ENCODE results near the gene TSPAN17.

TSPAN17 gene

GRCh38 chr5:176642675-176643490 lies 4.4 kb upstream of the TSPAN17 start:
- TF ChIP-seq SIN3A (IDR thresholded peaks at IDR 0.05; ENCODE audit: borderline replicate concordance, insufficient read depth, low read length), result no peak
- no peak for TF ChIP-seq REST (IDR thresholded peaks at IDR 0.05; ENCODE audit: insufficient read depth in 1 of 2, low read depth in 2 of 2, low read length in 2 of 2)
- no peak for TF ChIP-seq POLR2AphosphoS5 (IDR thresholded peaks at IDR 0.05; ENCODE audit: low read depth, low read length)
- no peak for TF ChIP-seq FOXP2 (optimal IDR thresholded peaks at IDR 0.05; ENCODE audit: borderline replicate concordance, extremely low read depth, extremely low read length, insufficient read depth)
- TF ChIP-seq TAF1 (IDR thresholded peaks at IDR 0.05; ENCODE audit: borderline replicate concordance, insufficient read depth, low read length), result no peak

- TF ChIP-seq REST (IDR thresholded peaks at IDR 0.05; ENCODE audit: insufficient read depth in 1 of 2, low read depth in 2 of 2, low read length in 2 of 2) (no peak), SIN3A (IDR thresholded peaks at IDR 0.05; ENCODE audit: borderline replicate concordance, insufficient read depth, low read length) (no peak)
These were observed 3.6 kb upstream of the TSPAN17 start for GRCh38 chr5:176643491-176644219.

- TF ChIP-seq SIN3A (IDR thresholded peaks at IDR 0.05; ENCODE audit: borderline replicate concordance, insufficient read depth, low read length) (no peak), FOXP2 (optimal IDR thresholded peaks at IDR 0.05; ENCODE audit: borderline replicate concordance, extremely low read depth, extremely low read length, insufficient read depth) (no peak), TAF1 (IDR thresholded peaks at IDR 0.05; ENCODE audit: borderline replicate concordance, insufficient read depth, low read length) (no peak), REST (IDR thresholded peaks at IDR 0.05; ENCODE audit: insufficient read depth in 1 of 2, low read depth in 2 of 2, low read length in 2 of 2) (no peak), POLR2AphosphoS5 (IDR thresholded peaks at IDR 0.05; ENCODE audit: low read depth, low read length) (no peak)
These were observed 3.0 kb upstream of the TSPAN17 start for GRCh38 chr5:176644294-176644693.

- no peak for TF ChIP-seq TAF1 (IDR thresholded peaks at IDR 0.05; ENCODE audit: borderline replicate concordance, insufficient read depth, low read length)
- TF ChIP-seq REST (IDR thresholded peaks at IDR 0.05; ENCODE audit: insufficient read depth in 1 of 2, low read depth in 2 of 2, low read length in 2 of 2), result no peak
- no peak for TF ChIP-seq FOXP2 (optimal IDR thresholded peaks at IDR 0.05; ENCODE audit: borderline replicate concordance, extremely low read depth, extremely low read length, insufficient read depth)
- TF ChIP-seq POLR2AphosphoS5 (IDR thresholded peaks at IDR 0.05; ENCODE audit: low read depth, low read length), result no peak
- no peak for TF ChIP-seq SIN3A (IDR thresholded peaks at IDR 0.05; ENCODE audit: borderline replicate concordance, insufficient read depth, low read length)
These were observed 2.2 kb upstream of the TSPAN17 start for GRCh38 chr5:176644878-176645670.

Data from PFSK-1 (cell line).